BE2C (cell line): Measurements from ENCODE around the gene TMIE.

Source experiments
- DNase-seq: peaks from one replicate; pipeline ENCODE4 v3.0.0-alpha.2; 2020
- H3K27me3 ChIP-seq: fragments of 250-450 bp; sonication (Bioruptor Pico); 2 replicates; pipeline ENCODE4 v1.5.1; 2020; ENCODE audit warnings: mild to moderate bottlenecking
- H3K36me3 ChIP-seq: fragments of 250-450 bp; sonication (Bioruptor Pico); 2 replicates; pipeline ENCODE4 v1.5.1; 2020; ENCODE audit warnings: mild to moderate bottlenecking
- H3K4me1 ChIP-seq: fragments of 250-450 bp; sonication (Bioruptor Pico); 2 replicates; pipeline ENCODE4 v1.5.1; 2020
- H3K4me3 ChIP-seq: 2 replicates; pipeline ENCODE4 v1.5.1; 2011; ENCODE audit warnings: low read depth, low read length
- H3K9me3 ChIP-seq: fragments of 250-450 bp; sonication (Bioruptor Pico); 2 replicates; pipeline ENCODE4 v1.5.1; 2020
- TF ChIP-seq, protein P1 (sequence below): IDR thresholded peaks from 2 replicates; pipeline ENCODE4 v1.5.1; 2012; ENCODE audit warnings: mild to moderate bottlenecking, low read depth, low read length

TMIE gene

DNA sequence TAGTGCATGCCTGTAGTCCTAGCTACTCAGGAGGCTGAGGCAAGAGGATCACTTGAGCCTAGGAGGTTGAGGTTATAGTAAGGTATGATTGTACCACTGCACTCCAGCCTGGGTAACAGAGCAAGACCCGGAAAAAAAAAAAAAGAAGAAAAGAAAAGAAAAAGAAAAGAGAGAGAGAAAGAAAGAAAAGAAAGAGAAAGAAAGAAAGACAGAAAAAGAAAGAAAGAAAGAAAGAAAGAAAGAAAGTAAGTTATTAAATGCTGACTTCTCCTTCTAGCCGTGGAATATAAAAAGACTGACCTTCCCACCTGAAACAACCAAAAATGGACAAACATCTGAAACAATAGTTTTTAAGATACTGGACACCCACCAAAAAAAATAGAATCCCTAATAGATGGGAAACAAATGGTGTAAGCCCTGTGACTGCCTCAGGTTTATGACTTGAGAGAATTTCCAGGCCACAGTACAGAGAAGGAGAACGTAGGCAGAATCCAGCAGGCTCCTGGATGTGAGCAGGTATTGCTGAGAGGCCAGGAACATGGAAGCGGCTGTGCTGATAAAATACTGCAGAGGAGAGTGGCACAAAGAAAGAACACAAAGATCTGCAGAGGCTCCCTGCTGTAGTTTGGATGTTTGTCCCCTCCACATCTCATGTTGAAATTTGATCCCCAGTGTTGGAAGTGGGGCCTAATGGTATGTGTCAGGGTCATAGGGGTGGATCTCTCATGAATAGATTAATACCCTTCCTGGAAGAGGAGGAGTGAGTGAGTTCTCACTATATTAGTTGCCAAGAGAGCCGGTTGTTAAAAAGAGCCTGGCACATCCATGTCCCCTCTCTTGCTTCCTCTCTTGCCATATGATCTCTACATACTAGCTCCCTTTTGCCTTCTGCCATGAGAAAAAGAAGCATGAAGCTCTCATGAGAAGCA, 58.3 kb downstream of the TMIE start:
- Histone ChIP-seq H3K36me3 (no peaks in the 10 kb centered on the region), H3K4me3 (no peak overlapping the region), H3K9me3 (no peaks in the 10 kb centered on the region), H3K4me1 (no peaks in the 10 kb centered on the region), H3K27me3 (no peaks in the 10 kb centered on the region)
- no peak for DNase-seq
- TF ChIP-seq, protein P1, sequence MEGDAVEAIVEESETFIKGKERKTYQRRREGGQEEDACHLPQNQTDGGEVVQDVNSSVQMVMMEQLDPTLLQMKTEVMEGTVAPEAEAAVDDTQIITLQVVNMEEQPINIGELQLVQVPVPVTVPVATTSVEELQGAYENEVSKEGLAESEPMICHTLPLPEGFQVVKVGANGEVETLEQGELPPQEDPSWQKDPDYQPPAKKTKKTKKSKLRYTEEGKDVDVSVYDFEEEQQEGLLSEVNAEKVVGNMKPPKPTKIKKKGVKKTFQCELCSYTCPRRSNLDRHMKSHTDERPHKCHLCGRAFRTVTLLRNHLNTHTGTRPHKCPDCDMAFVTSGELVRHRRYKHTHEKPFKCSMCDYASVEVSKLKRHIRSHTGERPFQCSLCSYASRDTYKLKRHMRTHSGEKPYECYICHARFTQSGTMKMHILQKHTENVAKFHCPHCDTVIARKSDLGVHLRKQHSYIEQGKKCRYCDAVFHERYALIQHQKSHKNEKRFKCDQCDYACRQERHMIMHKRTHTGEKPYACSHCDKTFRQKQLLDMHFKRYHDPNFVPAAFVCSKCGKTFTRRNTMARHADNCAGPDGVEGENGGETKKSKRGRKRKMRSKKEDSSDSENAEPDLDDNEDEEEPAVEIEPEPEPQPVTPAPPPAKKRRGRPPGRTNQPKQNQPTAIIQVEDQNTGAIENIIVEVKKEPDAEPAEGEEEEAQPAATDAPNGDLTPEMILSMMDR = no peak
